ENCODE measurements around the gene CDH4. TPM values are rescaled to one million over a fixed set of nuclear protein-coding genes. Genes with fewer than 3 reads are reported as not detected.

CDH4 gene
- total RNA-seq, 1 donor from 2014 or later = 12.1 TPM

DNA sequence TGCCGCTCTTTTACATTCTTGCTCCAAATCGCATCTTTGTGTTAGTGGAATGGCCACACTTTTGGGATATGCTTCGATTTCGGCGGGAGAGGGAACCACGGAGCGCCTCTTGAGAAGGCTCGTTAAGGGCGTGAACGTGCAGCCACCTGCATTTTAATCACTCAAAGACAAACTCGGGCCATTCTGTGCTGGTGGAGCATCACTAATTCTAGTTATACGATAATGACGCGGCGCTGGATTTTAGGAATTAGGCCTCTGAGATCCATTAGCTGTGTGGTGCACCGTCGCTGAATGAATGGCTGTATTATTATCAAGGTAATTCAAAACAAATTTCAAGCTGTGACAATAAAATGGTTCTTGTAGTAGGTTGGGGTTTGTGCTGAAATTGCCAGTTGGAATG, 305.6 kb downstream of the CDH4 start:
- FAIRE-seq = no peak
- TF ChIP-seq, protein P1, sequence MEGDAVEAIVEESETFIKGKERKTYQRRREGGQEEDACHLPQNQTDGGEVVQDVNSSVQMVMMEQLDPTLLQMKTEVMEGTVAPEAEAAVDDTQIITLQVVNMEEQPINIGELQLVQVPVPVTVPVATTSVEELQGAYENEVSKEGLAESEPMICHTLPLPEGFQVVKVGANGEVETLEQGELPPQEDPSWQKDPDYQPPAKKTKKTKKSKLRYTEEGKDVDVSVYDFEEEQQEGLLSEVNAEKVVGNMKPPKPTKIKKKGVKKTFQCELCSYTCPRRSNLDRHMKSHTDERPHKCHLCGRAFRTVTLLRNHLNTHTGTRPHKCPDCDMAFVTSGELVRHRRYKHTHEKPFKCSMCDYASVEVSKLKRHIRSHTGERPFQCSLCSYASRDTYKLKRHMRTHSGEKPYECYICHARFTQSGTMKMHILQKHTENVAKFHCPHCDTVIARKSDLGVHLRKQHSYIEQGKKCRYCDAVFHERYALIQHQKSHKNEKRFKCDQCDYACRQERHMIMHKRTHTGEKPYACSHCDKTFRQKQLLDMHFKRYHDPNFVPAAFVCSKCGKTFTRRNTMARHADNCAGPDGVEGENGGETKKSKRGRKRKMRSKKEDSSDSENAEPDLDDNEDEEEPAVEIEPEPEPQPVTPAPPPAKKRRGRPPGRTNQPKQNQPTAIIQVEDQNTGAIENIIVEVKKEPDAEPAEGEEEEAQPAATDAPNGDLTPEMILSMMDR (IDR thresholded peaks at IDR 0.05; ENCODE audit: insufficient read depth, low read length, severe bottlenecking) = no peak
- H3K27me3 ChIP-seq (ENCODE audit: control insufficient read depth, insufficient read depth, low read length) = no peaks in the 10 kb centered on the region
- DNase-seq (ENCODE audit: low read depth) = no peak
- no peak overlapping the region for H3K4me3 ChIP-seq (ENCODE audit: low read depth, low read length)
- H3K36me3 ChIP-seq (ENCODE audit: control insufficient read depth, insufficient read depth, low read length) = no peaks in the 10 kb centered on the region

DNA sequence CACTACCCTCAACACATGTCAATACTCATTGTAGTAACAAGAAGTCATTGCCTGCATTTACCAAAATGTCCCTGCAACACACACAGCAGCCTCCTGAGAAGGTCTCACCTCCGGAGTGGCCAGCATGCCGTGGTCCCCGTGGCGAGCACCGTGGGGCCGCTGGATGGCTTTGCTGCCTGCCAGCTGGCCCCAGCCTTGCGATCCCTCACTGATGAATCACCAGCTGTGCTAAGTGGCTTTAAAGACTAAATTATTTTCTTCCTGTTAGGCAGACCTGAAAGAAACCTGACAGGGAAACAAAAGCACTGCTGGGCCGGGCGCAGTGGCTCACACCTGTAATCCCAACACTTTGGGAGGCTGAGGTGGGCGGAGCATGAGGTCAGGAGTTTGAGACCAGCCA, 306.7 kb downstream of the CDH4 start:
- Histone ChIP-seq H3K4me3 (ENCODE audit: low read depth, low read length) (no peak overlapping the region), H3K36me3 (ENCODE audit: control insufficient read depth, insufficient read depth, low read length) (no peaks in the 10 kb centered on the region), H3K27me3 (ENCODE audit: control insufficient read depth, insufficient read depth, low read length) (no peaks in the 10 kb centered on the region)
- DNase-seq (ENCODE audit: low read depth) (peak; percentile 3), FAIRE-seq (no peak)
- TF ChIP-seq, protein P1 (IDR thresholded peaks at IDR 0.05; ENCODE audit: insufficient read depth, low read length, severe bottlenecking) = no peak

DNA sequence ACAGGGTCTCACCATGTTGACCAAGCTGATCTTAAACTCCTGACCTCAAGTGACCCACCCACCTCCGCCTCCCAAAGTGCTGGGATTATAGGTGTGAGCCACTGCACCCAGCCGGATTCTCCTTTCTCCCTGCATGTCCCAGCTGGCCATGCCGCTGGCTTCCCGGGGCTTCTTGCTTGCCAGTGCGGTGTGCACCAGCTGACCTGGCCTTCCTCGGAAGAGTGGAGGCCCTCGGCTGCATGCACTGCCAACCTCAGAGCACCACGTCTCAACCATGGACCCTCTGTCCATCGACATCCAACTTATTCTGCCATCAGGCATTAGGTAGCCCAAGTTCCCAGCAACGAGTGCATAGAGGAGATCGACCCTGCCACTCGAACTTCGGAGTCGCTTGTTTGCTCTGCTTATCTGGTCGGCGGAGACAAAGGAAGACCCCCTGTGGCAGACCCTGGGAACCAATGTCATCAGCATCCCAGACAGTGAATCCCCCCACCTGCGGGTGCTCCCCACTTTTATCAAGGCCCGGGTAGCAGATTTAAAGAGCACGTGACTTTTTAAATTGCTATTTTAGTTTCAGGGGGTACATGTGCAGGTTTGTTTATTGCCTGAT, 307.8 kb downstream of the CDH4 start:
- no peak for FAIRE-seq
- H3K27me3 ChIP-seq (ENCODE audit: control insufficient read depth, insufficient read depth, low read length) = no peaks in the 10 kb centered on the region
- TF ChIP-seq, protein P1 (IDR thresholded peaks at IDR 0.05; ENCODE audit: insufficient read depth, low read length, severe bottlenecking) = no peak

DNA sequence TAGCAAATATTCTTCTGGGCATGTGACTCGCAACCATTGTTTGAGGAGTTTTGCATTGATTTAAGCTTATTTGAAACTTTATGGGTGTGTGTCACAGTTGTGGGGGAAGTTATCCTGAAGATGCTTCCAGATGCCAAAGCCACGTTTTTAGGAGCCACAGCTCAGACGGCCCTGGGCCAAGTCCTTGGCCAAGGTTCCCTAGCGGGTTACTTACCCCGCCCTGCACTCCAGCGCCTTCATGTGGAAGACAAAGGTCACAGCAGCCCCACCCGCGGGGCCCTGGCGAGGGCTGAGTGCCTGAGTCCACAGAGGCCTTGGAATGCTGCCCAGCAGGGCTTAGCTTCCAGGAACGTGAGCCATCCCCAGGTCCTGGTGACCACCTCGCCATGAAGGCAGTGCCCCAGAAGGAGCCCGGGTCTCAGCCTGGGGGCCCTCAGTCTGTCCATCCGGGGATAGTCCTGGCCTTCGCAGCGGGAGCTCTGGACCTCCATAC, 308.3 kb downstream of the CDH4 start:
- Histone ChIP-seq H3K36me3 (ENCODE audit: control insufficient read depth, insufficient read depth, low read length) (no peaks in the 10 kb centered on the region), H3K27me3 (ENCODE audit: control insufficient read depth, insufficient read depth, low read length) (no peaks in the 10 kb centered on the region), H3K4me3 (ENCODE audit: low read depth, low read length) (no peak overlapping the region)
- FAIRE-seq (no peak), DNase-seq (ENCODE audit: low read depth) (no peak)
- TF ChIP-seq, protein P1 (IDR thresholded peaks at IDR 0.05; ENCODE audit: insufficient read depth, low read length, severe bottlenecking) = no peak

More for the DNA sequence above, 307.8 kb downstream of the CDH4 start:
- DNase-seq (ENCODE audit: low read depth) = no peak
- no peak overlapping the region for H3K4me3 ChIP-seq (ENCODE audit: low read depth, low read length)
- H3K36me3 ChIP-seq (ENCODE audit: control insufficient read depth, insufficient read depth, low read length) = no peaks in the 10 kb centered on the region

DNA sequence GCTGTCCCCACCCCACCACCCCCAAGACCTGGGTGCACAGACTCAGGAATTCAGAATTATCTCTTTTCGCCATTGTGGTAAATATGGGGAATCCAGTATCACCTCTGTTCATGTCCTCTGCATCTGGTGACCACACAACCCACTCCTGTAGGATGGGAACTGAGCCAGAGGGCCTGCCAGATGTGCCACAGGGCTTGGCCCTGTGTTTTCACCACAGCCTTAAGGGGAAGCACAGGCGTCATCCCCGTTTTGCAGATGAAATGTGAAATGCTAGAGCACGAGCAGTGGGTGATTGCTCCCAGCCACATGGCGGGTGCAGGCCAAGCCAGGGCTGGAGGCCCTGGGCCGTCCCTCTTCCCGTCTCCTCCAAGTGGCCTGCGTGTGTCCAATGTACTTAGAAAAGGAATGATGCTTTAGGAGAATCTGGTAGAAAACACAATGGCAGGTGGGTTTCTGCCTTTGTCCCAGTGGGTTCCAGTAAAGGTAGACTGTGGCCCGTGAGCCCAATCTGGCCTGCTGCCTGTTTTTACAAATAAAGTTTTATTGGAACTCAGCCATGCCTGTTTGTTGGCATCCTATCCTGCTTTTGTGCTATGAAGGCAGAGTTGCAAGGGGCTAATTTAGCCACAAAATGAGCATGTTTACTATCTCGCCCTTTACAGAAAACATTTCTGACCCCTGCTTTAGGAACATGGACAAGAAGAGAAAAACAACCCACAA, 309.2 kb downstream of the CDH4 start:
- Histone ChIP-seq H3K4me3 (ENCODE audit: low read depth, low read length) (no peak overlapping the region), H3K36me3 (ENCODE audit: control insufficient read depth, insufficient read depth, low read length) (no peaks in the 10 kb centered on the region), H3K27me3 (ENCODE audit: control insufficient read depth, insufficient read depth, low read length) (no peaks in the 10 kb centered on the region)
- FAIRE-seq = no peak
- no peak for DNase-seq (ENCODE audit: low read depth)
- TF ChIP-seq, protein P1 (IDR thresholded peaks at IDR 0.05; ENCODE audit: insufficient read depth, low read length, severe bottlenecking) = no peak
